Activated T-helper 1 cell treated with anti-CD3 and anti-CD28 coated beads, Interleukin-2, amount 50 U/mL, for 16 hours (primary cell): ENCODE measurements around the gene CELSR1.
"Not testable (repeated sequence)": the region's sequence is repeated elsewhere in the genome, so short reads cannot be mapped to it uniquely, and the experiment has no call there.

Experiments
- DNase-seq, 2 donors: peaks; one replicate each; pipeline ENCODE4 v3.0.0-alpha.2; 2020; ENCODE audit warnings: low read depth in 1 of 2, low spot score in 1 of 2

The CELSR1 gene

GRCh38 chr22:46515208-46516111, 22.0 kb downstream of the CELSR1 start:
- DNase-seq = no peak

GRCh38 chr22:46514592-46515207, 22.7 kb downstream of the CELSR1 start:
- DNase-seq = no peak

DNA sequence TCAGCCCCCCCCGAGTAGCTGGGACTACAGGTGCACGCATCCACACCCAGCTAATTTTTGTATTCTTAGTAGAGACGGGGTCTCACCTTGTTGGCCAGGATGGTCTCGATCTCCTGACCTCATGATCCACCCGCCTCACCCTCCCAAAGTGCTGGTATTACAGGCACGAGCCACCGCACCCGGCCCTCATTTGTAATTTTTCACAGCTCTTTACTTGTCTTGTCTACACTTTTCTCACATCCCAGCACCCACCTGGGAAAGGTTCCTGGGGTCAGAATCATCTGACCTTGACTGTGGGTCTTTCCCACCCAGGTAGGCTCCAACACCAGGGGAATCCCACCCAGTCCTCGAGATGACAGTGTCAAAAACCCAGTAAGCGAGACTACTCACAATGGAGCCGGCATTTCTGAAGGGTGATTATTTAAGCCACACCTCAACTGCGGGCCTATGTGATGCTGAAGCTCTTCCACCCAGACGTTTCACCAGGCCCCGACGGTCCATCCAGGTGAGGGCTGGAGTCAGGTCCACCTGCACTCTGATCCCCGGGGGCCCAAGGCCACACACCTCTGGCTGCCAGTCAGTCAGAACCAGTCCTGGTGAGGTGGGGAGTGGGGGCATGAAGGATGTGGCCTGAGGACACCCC, 23.4 kb downstream of the CELSR1 start:
- DNase-seq = no peak

- DNase-seq = no peak
Observed at GRCh38 chr22:46512683-46513082, 24.7 kb downstream of the CELSR1 start.

DNA sequence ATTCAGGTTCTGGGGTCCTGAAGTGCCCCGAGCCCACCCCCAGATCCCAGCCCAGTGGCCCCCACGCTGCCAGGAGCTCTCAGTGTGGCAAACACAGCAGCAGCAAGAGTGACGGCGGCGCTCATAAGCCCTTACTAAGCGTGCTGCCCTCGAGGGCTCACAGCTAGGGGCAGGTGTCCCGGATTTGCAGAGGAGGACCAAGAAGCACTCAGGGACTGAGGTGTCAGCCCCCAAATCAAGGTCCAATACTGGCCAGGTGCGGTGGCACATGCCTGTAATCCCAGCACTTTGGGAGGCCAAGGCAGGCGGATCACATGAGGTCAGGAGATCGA, 25.4 kb downstream of the CELSR1 start:
- DNase-seq = no peak

DNA sequence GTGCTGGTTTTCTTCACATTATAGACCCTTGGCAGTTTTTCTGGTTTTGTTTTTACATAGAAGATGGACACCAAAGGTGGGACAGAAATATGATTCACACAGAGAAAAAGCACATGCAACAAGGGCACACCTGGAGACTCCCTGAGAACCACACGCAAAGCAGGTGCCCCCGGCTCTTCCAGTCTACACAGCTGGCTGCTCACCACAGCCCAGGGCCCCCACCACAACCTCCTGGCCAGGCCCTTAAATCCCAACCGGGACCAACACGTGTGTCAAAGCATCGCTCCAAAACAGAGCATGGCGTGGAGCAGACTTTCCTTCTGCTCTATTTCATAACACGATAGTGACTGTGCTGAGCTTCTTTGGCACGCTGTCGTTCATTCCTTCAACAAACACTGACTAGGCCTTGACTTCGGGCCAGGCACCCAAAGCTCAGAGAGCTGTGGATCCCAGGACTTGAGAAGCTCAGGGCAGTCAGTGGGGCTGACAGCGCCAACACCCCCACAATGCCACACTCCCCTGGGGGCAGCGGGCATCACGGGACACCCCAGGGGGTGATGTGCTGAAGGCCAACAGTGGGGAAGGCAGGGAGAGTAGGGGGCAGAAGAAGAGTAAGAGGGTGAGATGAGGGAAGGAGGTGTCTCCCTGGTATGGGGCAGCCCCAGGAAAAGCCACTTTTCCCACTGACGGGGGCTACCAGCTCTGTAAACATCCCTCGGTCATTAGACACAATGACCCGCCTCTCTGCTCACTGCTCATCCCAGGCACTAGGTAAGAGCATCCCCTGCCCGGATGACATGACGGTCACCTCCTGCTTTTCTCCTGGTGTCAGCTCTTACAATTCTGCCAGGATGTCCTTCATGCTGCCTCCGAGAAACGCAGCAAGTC, 26.0 kb downstream of the CELSR1 start:
- no peak for DNase-seq

DNA sequence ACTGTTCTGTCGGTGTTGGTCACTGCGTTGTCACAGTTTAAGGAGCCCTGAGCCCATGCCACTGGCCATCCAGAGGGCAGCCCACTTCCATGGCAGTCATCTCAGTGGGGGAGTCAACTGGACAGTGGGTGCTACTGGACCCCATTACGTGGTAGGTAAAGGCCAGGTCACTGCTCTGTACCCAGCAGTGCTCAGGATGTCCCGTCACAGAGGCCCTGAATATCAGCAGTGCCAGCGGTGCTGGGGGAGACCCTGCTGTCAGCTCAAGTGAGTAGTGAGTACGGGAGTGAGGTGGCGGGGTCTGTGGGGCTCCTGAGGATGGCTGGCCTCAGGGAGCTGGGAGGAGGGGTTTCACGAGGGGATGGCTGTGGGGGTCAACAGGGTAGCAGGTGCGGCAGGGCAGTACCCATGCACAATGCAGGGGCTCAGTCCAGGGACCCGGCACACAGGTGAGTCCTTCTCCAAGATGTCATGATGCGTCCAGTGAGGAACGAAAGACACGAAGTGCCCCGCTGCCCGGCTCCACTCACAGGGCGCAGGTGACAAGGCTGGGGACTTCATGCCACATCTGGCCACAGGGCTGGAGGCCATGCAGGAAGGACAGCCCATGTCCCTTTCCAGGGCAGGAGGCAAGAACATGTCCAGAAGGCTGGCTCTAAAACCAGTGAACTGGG, 27.9 kb downstream of the CELSR1 start:
- DNase-seq = no peak

GRCh38 chr22:46508491-46508999, 28.9 kb downstream of the CELSR1 start:
- no peak for DNase-seq

DNA sequence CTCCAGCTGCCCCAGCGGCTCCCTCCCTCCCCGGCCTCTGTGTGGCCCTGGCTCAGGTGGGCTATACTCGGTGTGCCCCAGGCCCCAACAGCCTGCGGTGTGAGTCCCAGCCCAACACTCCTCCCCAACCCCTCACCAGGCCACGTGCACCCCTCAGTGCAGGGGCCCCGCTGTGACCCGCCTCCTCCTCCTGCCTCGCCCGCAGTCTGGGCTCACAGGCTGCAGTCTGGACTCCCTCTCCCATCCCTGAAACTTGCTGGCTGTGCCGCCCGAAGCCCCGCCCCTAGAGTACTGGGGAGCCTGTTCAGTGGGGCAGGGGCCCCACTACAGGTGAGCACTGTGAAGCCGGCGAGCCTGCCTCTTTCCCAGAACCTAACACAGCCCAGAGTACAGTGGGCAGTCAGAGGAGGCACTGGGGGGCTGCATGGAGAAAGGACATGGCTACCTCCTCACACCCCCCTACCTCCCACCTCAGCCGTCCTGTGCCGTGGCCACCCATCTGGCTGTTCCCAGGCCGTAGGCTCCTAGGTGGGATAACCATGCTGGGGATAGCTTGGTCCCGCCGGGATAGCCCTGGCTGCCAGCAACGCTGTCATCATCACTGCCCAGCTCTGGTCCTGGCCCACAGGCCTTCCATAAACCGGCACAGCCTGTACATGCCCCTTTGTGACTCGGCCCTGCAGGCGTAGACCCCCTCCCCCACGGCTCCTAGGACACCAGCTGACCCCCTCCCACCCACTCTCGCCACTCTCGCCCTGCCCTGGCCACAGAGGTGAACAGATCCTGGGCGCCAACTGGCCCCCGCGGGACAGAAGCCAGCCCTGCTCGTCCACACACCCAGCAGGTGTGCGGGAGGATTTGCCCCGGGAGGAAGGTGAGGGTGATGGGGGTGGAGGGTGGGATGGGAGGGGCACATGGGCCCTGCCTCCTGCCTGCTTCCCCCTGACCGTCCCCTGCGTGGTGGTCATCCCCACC, 29.7 kb downstream of the CELSR1 start:
- DNase-seq = no peak

DNA sequence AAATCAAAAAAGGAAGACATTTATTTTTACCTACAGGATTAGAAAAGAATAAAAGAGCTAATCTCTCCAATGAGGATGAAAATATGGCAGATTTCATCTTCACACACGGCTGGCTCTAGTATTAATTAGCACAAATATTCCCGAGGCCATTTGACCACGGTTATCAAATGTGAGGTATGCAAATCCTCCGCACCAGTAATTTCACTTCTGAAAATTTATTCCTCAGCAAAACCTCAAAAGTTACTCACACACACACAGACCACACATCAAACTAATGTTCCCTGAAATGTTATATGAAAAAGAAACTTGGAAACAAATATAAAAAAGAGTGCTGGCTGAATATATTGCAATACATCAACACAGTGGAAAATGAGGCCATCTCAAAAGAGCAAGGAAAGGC, 32.8 kb downstream of the CELSR1 start:
- no peak for DNase-seq

GRCh38 chr22:46502440-46503175, 34.8 kb downstream of the CELSR1 start:
- no peak for DNase-seq

DNA sequence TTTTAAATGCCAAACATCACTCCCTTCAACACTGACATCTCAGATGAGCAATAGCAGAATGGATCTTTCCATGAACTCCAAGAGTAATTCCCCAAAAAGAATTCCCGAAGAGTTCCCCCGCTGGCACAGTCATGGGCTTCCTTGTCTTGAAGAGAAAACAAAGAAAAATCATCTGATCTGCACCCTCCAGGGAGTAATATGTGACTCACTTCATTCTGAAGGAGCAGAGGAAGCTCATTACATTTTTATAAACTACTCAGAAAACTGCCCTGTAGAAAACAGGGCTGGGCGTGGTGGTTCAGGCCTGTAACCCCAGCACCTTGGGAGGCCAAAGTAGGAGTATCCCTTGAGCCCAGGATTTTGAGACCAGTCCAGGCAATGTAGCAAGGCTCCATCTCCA, 35.7 kb downstream of the CELSR1 start:
- DNase-seq = no peak

GRCh38 chr22:46501265-46501664, 36.2 kb downstream of the CELSR1 start:
- not testable (repeated sequence) for DNase-seq

DNA sequence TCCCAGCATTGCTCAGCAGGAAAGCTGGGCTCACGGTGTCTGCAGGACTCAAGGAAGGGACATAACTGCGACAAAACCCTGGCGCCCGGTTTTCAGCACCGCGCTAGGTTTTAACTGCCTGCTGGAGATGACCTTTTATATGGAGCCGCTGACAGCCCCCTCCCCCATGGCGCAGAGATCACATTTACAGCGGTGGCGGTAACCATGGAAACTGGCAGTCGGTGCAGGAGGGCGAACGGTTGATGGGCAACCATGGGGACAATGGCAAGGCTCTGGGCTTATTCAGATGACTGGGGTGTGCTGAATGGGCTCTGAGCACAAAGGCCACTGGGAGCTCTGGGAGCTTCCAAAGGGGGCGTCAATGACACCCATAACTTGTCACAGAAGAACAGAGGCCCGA, 37.2 kb downstream of the CELSR1 start:
- no peak for DNase-seq

DNA sequence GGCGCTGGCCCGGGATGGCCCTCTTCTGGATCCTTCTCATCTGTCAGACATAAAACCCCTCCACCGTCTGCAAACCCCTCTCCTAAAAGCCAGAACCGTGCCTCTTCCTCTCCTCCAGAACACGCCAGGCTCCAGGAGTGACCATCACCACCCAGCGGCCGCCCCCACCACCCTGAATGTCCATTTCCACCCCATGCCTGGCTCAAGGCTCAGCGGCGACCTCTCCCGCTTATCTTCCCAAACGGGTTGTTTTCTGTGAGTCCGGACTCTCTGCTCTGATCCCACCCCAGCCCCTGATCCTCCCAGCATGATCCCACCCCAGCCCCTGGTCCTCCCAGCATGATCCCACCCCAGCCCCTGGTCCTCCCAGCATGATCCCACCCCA, 37.6 kb downstream of the CELSR1 start:
- no peak for DNase-seq

GRCh38 chr22:46491946-46492345, 45.5 kb downstream of the CELSR1 start:
- no peak for DNase-seq

- DNase-seq = no peak
Observed at GRCh38 chr22:46490538-46490937, 46.9 kb downstream of the CELSR1 start.

DNA sequence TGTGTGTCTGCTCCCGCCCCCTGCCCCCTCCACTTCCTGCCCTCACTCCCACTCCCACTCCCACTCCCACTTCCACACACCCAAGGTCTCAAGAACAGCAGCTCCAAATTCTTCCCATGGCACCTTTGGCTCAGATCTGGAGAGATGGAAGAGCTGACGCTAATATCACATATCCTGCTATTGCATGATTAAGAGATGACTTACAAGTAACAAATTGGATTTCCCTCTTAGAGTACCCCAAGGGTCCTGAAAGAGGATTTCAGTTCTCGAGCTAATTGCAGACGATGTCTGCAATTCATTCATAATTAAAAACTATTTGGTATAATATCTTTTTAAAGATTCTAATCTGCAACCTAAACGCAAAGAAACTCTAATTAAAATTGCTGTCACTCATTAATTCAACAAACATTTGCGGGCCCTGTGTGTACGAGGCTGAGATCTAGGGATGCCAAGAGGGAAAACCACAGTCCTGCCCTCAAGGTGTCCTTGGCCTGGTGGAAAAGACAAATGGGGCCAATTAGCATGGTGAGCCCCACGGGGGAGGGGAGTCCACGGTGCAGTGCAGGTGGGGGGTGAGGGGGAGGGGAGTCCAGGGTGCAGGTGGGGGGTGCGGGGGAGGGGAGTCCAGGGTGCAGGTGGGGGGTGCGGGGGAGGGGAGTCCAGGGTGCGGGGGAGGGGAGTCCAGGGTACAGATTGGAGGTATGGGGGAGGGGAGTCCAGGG, 50.3 kb downstream of the CELSR1 start:
- no peak for DNase-seq
